Type B pancreatic cell (in vitro differentiated cells): ENCODE results near the gene UBD. TPM values are rescaled to one million over a fixed set of nuclear protein-coding genes. Genes with fewer than 3 reads are reported as not detected.
A peak's percentile ranks its signal among the peaks of the same experiment; 100 is the strongest.

Experiments used
- DNase-seq: peaks from one replicate; pipeline ENCODE4 v3.0.0; 2021; ENCODE audit warnings: mixed read lengths; ENCODE audit not compliant: unreplicated experiment; ENCODE audit errors: extremely low spot score
- H3K27ac Mint-ChIP-seq: 2 replicates; pipeline ENCODE4 v1.8.0; 2021; ENCODE audit warnings: mild to moderate bottlenecking, mixed read lengths
- H3K27me3 Mint-ChIP-seq: 2 replicates; pipeline ENCODE4 v1.8.0; 2021; ENCODE audit warnings: mixed read lengths
- H3K36me3 Mint-ChIP-seq: 2 replicates; pipeline ENCODE4 v1.8.0; 2021; ENCODE audit warnings: mixed read lengths
- H3K4me1 Mint-ChIP-seq: one replicate; pipeline ENCODE4 v1.8.0; 2021; ENCODE audit warnings: mixed read lengths; ENCODE audit not compliant: unreplicated experiment
- H3K4me3 Mint-ChIP-seq: 2 replicates; pipeline ENCODE4 v1.8.0; 2021; ENCODE audit warnings: mild to moderate bottlenecking, mixed read lengths
- H3K9me3 Mint-ChIP-seq: 2 replicates; pipeline ENCODE4 v1.8.0; 2021; ENCODE audit warnings: mixed read lengths
- total RNA-seq: library from RNA; stranded (reverse); gene quantifications from 2 replicates; pipeline ENCODE4 v1.2.1, GENCODE V29; 2021; ENCODE audit warnings: low replicate concordance
- TF ChIP-seq, protein P1 (sequence below): fragments of 200-600 bp; sonication (generic); conservative IDR thresholded peaks from 2 replicates; pipeline ENCODE4 v1.5.0; 2021; ENCODE audit warnings: antibody characterized with exemption, mild to moderate bottlenecking

The UBD gene
- total RNA-seq, 1 donor from 2014 or later: 12.6 TPM

GRCh38 chr6:29521006-29521680, 38.4 kb downstream of the UBD start:
- H3K4me1 Mint-ChIP-seq: peaks cover 2% of the 10 kb centered on the region
- H3K9me3 Mint-ChIP-seq: no peaks in the 10 kb centered on the region
- no peak overlapping the region for H3K27ac Mint-ChIP-seq
- H3K36me3 Mint-ChIP-seq: no peaks in the 10 kb centered on the region
- TF ChIP-seq, protein P1, sequence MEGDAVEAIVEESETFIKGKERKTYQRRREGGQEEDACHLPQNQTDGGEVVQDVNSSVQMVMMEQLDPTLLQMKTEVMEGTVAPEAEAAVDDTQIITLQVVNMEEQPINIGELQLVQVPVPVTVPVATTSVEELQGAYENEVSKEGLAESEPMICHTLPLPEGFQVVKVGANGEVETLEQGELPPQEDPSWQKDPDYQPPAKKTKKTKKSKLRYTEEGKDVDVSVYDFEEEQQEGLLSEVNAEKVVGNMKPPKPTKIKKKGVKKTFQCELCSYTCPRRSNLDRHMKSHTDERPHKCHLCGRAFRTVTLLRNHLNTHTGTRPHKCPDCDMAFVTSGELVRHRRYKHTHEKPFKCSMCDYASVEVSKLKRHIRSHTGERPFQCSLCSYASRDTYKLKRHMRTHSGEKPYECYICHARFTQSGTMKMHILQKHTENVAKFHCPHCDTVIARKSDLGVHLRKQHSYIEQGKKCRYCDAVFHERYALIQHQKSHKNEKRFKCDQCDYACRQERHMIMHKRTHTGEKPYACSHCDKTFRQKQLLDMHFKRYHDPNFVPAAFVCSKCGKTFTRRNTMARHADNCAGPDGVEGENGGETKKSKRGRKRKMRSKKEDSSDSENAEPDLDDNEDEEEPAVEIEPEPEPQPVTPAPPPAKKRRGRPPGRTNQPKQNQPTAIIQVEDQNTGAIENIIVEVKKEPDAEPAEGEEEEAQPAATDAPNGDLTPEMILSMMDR: no peak
- DNase-seq: no peak
- H3K27me3 Mint-ChIP-seq: peaks cover 9% of the 10 kb centered on the region
- H3K4me3 Mint-ChIP-seq: no peak overlapping the region

DNA sequence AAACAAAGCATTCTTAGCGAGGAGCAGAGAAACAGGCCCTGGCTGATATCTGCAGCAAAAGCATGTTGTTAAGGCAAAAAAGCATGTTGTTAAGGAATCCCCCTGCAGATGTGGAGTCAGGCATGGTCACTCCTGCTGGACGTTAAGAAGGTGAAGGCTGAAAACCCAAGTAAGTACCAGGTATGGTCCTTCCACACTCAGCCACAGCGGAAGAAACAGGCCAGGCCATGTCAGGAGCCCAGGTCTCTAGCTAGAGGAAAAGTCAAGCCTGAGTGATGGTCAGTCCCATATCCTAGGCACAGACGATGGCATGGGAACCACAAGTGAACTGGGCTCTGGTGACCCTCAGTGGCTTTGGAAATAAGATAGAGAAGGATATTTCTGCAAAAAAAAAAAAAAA, 39.3 kb downstream of the UBD start:
- TF ChIP-seq, protein P1: no peak
- Mint-ChIP-seq H3K27ac (no peak overlapping the region), H3K9me3 (no peaks in the 10 kb centered on the region), H3K4me3 (no peak overlapping the region), H3K36me3 (no peaks in the 10 kb centered on the region), H3K27me3 (peaks cover 7% of the 10 kb centered on the region), H3K4me1 (peaks cover 6% of the 10 kb centered on the region)
- no peak for DNase-seq

- H3K4me1 Mint-ChIP-seq: peaks cover 6% of the 10 kb centered on the region
- peak; percentile 18 for DNase-seq
- peaks cover 7% of the 10 kb centered on the region for H3K27me3 Mint-ChIP-seq
- no peak overlapping the region for H3K4me3 Mint-ChIP-seq
- H3K36me3 Mint-ChIP-seq: no peaks in the 10 kb centered on the region
- H3K27ac Mint-ChIP-seq: no peak overlapping the region
- TF ChIP-seq, protein P1: no peak
- H3K9me3 Mint-ChIP-seq: peaks cover 6% of the 10 kb centered on the region
Observed at GRCh38 chr6:29519291-29520010, 40.1 kb downstream of the UBD start.

DNA sequence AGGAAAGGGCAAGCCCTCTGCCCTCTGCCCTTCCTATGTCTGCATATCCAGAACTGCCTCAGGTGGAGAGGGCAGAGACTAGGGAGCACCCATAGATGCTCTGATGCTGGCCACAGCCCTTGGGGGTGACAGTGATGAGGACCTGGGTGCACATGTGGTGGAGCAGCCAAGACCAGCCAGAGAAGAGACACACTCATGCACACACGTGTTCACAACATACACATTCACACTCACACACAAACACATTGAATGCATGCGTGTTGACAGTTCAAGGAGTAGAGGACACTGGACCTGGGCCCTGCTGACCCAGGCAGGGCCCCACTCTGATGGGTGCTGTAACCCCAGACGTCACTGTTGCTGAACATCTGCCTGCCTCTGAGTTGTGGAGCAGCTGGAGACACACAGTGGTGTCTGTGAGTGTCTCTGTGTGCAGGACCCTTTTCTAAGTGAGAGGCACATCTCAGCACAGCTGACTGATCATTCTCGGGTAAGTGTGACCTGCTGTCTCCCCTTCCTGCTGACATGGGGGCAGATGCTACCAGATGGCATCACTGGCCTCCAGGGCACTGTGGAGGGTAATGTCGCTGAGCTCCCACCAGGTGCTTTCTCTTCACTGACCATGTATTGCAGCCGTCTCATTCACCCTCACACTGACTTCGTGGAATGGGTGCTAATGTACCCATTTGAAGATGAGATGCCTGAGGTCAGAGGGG, 41.6 kb downstream of the UBD start:
- TF ChIP-seq, protein P1: no peak
- Mint-ChIP-seq H3K4me1 (peaks cover 6% of the 10 kb centered on the region), H3K27me3 (peaks cover 7% of the 10 kb centered on the region), H3K9me3 (peaks cover 6% of the 10 kb centered on the region), H3K4me3 (no peak overlapping the region), H3K27ac (no peak overlapping the region), H3K36me3 (no peaks in the 10 kb centered on the region)
- DNase-seq: peak; percentile 24

DNA sequence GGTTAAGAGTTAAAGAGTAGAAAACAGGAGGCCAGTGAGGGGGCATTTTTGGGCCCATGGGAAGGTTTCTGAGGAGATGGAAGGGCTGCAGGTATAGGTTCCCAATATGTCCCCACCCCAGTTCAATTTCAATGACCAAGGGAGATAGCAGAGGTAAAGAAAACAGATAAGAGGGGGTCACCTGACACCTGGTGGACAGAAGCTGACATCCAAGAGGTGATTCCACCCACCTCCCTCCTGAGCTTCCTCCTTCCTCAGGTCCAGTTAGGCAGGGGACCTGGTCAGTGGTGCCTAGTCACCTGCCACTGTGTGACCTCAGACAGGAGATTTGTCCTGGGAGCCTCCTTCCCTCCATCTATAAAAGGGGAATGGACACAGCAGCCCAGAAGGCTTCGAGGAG, 42.3 kb downstream of the UBD start:
- Mint-ChIP-seq H3K27me3 (peaks cover 7% of the 10 kb centered on the region), H3K9me3 (peaks cover 6% of the 10 kb centered on the region)

More for the DNA sequence above, 42.3 kb downstream of the UBD start:
- H3K27ac Mint-ChIP-seq: no peak overlapping the region
- H3K36me3 Mint-ChIP-seq: no peaks in the 10 kb centered on the region
- TF ChIP-seq, protein P1: no peak
- H3K4me3 Mint-ChIP-seq: no peak overlapping the region
- peaks cover 6% of the 10 kb centered on the region for H3K4me1 Mint-ChIP-seq
- no peak for DNase-seq
